IMR-90 (cell line): ENCODE measurements around the gene OR6J1. TPM values are rescaled to one million over a fixed set of nuclear protein-coding genes. Genes with fewer than 3 reads are reported as not detected.
"Not testable (repeated sequence)": the region's sequence is repeated elsewhere in the genome, so short reads cannot be mapped to it uniquely, and the experiment has no call there.

ENCODE experiments used
- ATAC-seq: fragments of 200-7000 bp; cut with Tn5 transposase; 2 replicates; pipeline ENCODE4 v1.9.1; 2020; ENCODE audit warnings: low read depth, mild to moderate bottlenecking, moderate library complexity
- BruUV-seq: library from RNA; stranded (reverse); fragments of 400-500 nt; replicated peaks from 2 replicates; lab custom pipeline; 2021; lab: Mats Ljungman, UMichigan
- CTCF ChIA-PET: fragments of 300-600 bp; formaldehyde crosslinking; extraction: SDS; loops from one replicate; lab custom pipeline; 2021; ENCODE audit warnings: antibody characterized with exemption; lab: Yijun Ruan, JAX
- POLR2A ChIA-PET: fragments of 300-600 bp; sonication (Branson Sonifier 250); formaldehyde crosslinking; loops from one replicate; lab custom pipeline; 2022; ENCODE audit warnings: antibody characterized with exemption; ENCODE audit not compliant: unreplicated experiment; lab: Charles Lee
- DNase-seq: peaks from one replicate; pipeline ENCODE4 v3.0.0; 2013
- H2AFZ ChIP-seq: replicated peaks from 2 replicates; pipeline ENCODE3; 2013; ENCODE audit warnings: low read length, mild to moderate bottlenecking; ENCODE audit not compliant: poor library complexity
- H2AK5ac ChIP-seq: 2 replicates; pipeline ENCODE4 v1.6.1; 2013; ENCODE audit warnings: low read depth, low read length, inconsistent platforms
- H2AK9ac ChIP-seq: replicated peaks from 2 replicates; pipeline ENCODE3; 2013; ENCODE audit warnings: mild to moderate bottlenecking, low read depth, low read length, moderate library complexity; ENCODE audit not compliant: poor library complexity
- H2BK120ac ChIP-seq: 2 replicates; pipeline ENCODE4 v1.6.1; 2013; ENCODE audit warnings: low read depth, low read length, inconsistent platforms
- H2BK15ac ChIP-seq: 3 replicates; pipeline ENCODE4 v1.6.1; 2013; ENCODE audit warnings: low read depth, low read length, inconsistent platforms
- H2BK20ac ChIP-seq: 2 replicates; pipeline ENCODE4 v1.6.1; 2013; ENCODE audit warnings: low read depth, mild to moderate bottlenecking, inconsistent platforms, low read length, moderate library complexity
- H2BK5ac ChIP-seq: 2 replicates; pipeline ENCODE4 v1.6.1; 2013; ENCODE audit warnings: mild to moderate bottlenecking, low read depth, low read length, inconsistent platforms; ENCODE audit not compliant: poor library complexity, severe bottlenecking
- H3K14ac ChIP-seq: replicated peaks from 2 replicates; pipeline ENCODE4 v1.6.1; 2013; ENCODE audit warnings: low read depth, low read length, inconsistent platforms
- H3K18ac ChIP-seq: 2 replicates; pipeline ENCODE4 v1.6.1; 2013; ENCODE audit warnings: low read depth, low read length, control low read depth
- H3K23ac ChIP-seq: 2 replicates; pipeline ENCODE4 v1.6.1; 2013; ENCODE audit warnings: low read depth, low read length, inconsistent platforms
- H3K27ac ChIP-seq: 2 replicates; pipeline ENCODE4 v1.5.1; 2013; ENCODE audit warnings: mild to moderate bottlenecking, control low read depth, low read length; ENCODE audit not compliant: insufficient read depth
- H3K27me3 ChIP-seq: 2 replicates; pipeline ENCODE4 v1.6.1; 2013; ENCODE audit warnings: low read length; ENCODE audit not compliant: control insufficient read depth, insufficient read depth
- H3K36me3 ChIP-seq: 2 replicates; pipeline ENCODE4 v1.6.1; 2013; ENCODE audit warnings: low read length, mixed read lengths; ENCODE audit not compliant: control insufficient read depth, insufficient read depth
- H3K4ac ChIP-seq: 2 replicates; pipeline ENCODE4 v1.6.1; 2013; ENCODE audit warnings: low read depth, low read length, inconsistent platforms
- H3K4me1 ChIP-seq: 2 replicates; pipeline ENCODE4 v1.6.1; 2013; ENCODE audit warnings: low read length, mixed read lengths; ENCODE audit not compliant: control insufficient read depth, insufficient read depth
- H3K4me2 ChIP-seq: 2 replicates; pipeline ENCODE4 v1.6.1; 2013; ENCODE audit warnings: low read depth, mild to moderate bottlenecking, control low read depth, low read length, moderate library complexity
- H3K4me3 ChIP-seq: 2 replicates; pipeline ENCODE4 v1.5.1; 2013; ENCODE audit warnings: low read depth, mild to moderate bottlenecking, control low read depth, low read length, moderate library complexity; ENCODE audit not compliant: insufficient read depth
- H3K56ac ChIP-seq: 2 replicates; pipeline ENCODE4 v1.6.1; 2013; ENCODE audit warnings: low read length, inconsistent platforms; ENCODE audit not compliant: insufficient read depth; ENCODE audit errors: extremely low read depth
- H3K79me1 ChIP-seq, 2 experiments: 2 replicates each; pipeline ENCODE4 v1.6.1; 2013; ENCODE audit warnings: low read length in 2 of 2, inconsistent platforms in 1 of 2, low read depth in 1 of 2
- H3K9ac ChIP-seq: 2 replicates; pipeline ENCODE4 v1.6.1; 2013; ENCODE audit warnings: low read depth, low read length, control low read depth
- H3K9me1 ChIP-seq: 2 replicates; pipeline ENCODE4 v1.6.1; 2013; ENCODE audit warnings: low read length, inconsistent platforms; ENCODE audit not compliant: insufficient read depth
- H3K9me3 ChIP-seq: 2 replicates; pipeline ENCODE4 v1.6.1; 2013; ENCODE audit warnings: low read length; ENCODE audit not compliant: control insufficient read depth, insufficient read depth
- H4K20me1 ChIP-seq: 2 replicates; pipeline ENCODE4 v1.6.1; 2013; ENCODE audit warnings: low read length, inconsistent platforms; ENCODE audit not compliant: insufficient read depth
- H4K5ac ChIP-seq: 2 replicates; pipeline ENCODE4 v1.6.1; 2013; ENCODE audit warnings: mild to moderate bottlenecking, low read depth, low read length, control low read depth
- H4K8ac ChIP-seq, 2 experiments: 2 replicates each; pipeline ENCODE4 v1.6.1; 2013; ENCODE audit warnings: low read depth in 2 of 2, low read length in 2 of 2, control low read depth in 1 of 2, inconsistent platforms in 1 of 2
- H4K91ac ChIP-seq: 2 replicates; pipeline ENCODE4 v1.6.1; 2013; ENCODE audit warnings: low read depth, low read length, inconsistent platforms; ENCODE audit not compliant: insufficient read depth
- WGBS, 2 experiments: methylation state at CpG; one replicate each; pipeline versions ENCODE4 v1.1.5 to v1.1.7; 2013; ENCODE audit warnings: missing lambda C conversion rate in 2 of 2; ENCODE audit not compliant: insufficient read length in 1 of 2; ENCODE audit errors: extremely low coverage in 2 of 2; 5-methylcytosine and 5-hydroxymethylcytosine counted together
- dilution Hi-C: fragments of 300-500 bp; cut with HindIII; formaldehyde crosslinking; loops from one replicate; pipeline ENCODE4 v1.14.3; 2018; ENCODE audit warnings: low sequenced_read_pairs; ENCODE audit not compliant: unreplicated experiment
- in situ Hi-C: fragments of 300-500 bp; cut with MboI; formaldehyde crosslinking; loops from 3 replicates; pipeline ENCODE4 v1.14.3; 2019; ENCODE audit warnings: low sequenced_read_pairs, inconsistent platforms, mixed read lengths
- intact Hi-C: fragments of 100-400 bp; cut with micrococcal nuclease; formaldehyde crosslinking; loops from 2 replicates; pipeline ENCODE4 v1.10.0; 2022
- polyA plus RNA-seq, 3 experiments: library from polyadenylated mRNA; depleted of rRNA; stranded (reverse); fragments of >200 nt; gene quantifications; 2 replicates each; pipeline ENCODE4 v1.2.3, GENCODE V29; 2012; ENCODE audit warnings: low replicate concordance in 1 of 3
- total RNA-seq: library from RNA; depleted of rRNA; stranded (reverse); fragments of >200 nt; gene quantifications from 2 replicates; pipeline ENCODE4 v1.2.3, GENCODE V29; 2012

OR6J1 gene
- total and polyA plus RNA-seq, 2 of the 4 experiments (the other 2 are of a cell fraction) = not detected

GRCh38 chr14:22587677-22588422 lies 56.3 kb downstream of the OR6J1 start:
- H3K4ac ChIP-seq, H2AK9ac ChIP-seq, H2BK5ac ChIP-seq, H3K9me3 ChIP-seq, intact Hi-C loops, H2AFZ ChIP-seq, H2BK15ac ChIP-seq, H4K5ac ChIP-seq, H3K4me1 ChIP-seq, dilution Hi-C loops, BruUV-seq, H3K9me1 ChIP-seq, H3K27ac ChIP-seq, H3K36me3 ChIP-seq, H3K27me3 ChIP-seq, H2BK20ac ChIP-seq, H4K91ac ChIP-seq, ATAC-seq, H3K18ac ChIP-seq, H2BK120ac ChIP-seq, DNase-seq: not testable (repeated sequence)
- peak overlapping the region; percentile 89; the same call in 1 of the 2 replicates for H3K9ac ChIP-seq
- CTCF ChIA-PET = interaction anchor here (0.7 kb wide), 1 partner anchor 58 kb away, joined by 3 read pairs; no protein-coding TSS in a partner anchor
- 0 out of 4 replicates have a peak overlapping the region, but pooled peaks of 1 of the 2 experiments have one; percentile 75 for H4K8ac ChIP-seq
- peak overlapping the region; percentile 63 for H3K4me3 ChIP-seq
- peak overlapping the region; percentile 97; the same call in 1 of the 2 replicates for H3K23ac ChIP-seq
- H3K14ac ChIP-seq = peak overlapping the region; percentile 37; the same call in 1 of the 2 replicates
- peaks cover 15% of the 10 kb centered on the region for H4K20me1 ChIP-seq
- POLR2A ChIA-PET = interaction anchor here (0.6 to 0.9 kb wide), 3 partner anchors 11 to 395 kb away, joined by 3 to 5 read pairs (median 5); partner anchors contain the start of gene AJUBA
- 0 out of 2 replicates have a peak overlapping the region, but pooled peaks have one; percentile 49 for H2AK5ac ChIP-seq
- in situ Hi-C loops = loop anchor here (10.0 kb wide), 1 partner anchor 257 kb away; no protein-coding TSS in a partner anchor
- H3K56ac ChIP-seq = peak overlapping the region; percentile 88; the same call in 1 of the 2 replicates
- 58% methylated on average over 2 of the region's 10 CpGs; no CpG with 5 or more reads in 1 of the 2 experiments for WGBS, 2 experiments
- H3K4me2 ChIP-seq = peak overlapping the region; percentile 80
- H3K79me1 ChIP-seq = peaks cover 12 to 39% of the 10 kb centered on the region in 2 experiments
